Stimulated activated CD8-positive, alpha-beta memory T cell treated with anti-CD3 and anti-CD28 coated beads, Interleukin-12 subunit alpha, Interleukin-12 subunit beta, amount 100 ng/mL, for 24 hours (primary cell): ENCODE results near the gene TP53I11.

Experiments used
- DNase-seq: peaks from one replicate; pipeline ENCODE4 v3.0.0-alpha.2; 2020; ENCODE audit errors: extremely low read depth

The TP53I11 gene

DNA sequence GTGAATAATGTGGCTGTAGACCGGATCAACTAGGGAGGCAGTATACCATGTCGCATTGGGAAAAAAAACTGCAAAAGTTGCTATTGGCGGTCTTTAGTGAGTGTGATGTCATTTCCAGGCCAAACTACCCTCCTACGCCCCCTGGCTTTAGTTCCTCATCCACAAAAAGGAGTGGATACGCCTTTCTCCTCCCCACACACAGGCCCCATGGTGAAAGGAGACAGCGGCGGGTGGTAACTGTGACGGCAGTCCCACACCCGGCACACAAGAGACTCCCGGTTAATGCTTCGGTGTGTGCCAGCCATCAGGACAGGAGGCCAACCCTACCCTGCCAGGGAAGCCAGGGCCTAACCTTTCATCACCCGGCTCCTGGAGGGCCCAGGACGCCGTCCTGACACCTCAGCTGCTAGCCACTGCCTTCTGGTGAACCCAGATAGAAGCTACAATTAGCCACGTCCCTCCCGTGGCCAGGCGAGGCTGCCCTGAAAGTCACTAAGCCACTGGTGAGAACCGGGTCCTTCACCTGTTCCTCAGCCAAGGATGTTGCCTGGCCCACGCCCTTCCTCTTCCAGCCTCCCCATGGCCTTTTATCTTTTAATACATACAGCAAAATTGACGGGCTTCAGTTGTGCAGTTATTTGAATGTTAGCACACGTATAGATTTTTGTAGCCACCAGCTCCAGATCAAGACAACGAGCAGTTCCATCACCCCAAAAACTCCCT is 10.8 kb downstream of the TP53I11 start:
- DNase-seq: no peak

DNA sequence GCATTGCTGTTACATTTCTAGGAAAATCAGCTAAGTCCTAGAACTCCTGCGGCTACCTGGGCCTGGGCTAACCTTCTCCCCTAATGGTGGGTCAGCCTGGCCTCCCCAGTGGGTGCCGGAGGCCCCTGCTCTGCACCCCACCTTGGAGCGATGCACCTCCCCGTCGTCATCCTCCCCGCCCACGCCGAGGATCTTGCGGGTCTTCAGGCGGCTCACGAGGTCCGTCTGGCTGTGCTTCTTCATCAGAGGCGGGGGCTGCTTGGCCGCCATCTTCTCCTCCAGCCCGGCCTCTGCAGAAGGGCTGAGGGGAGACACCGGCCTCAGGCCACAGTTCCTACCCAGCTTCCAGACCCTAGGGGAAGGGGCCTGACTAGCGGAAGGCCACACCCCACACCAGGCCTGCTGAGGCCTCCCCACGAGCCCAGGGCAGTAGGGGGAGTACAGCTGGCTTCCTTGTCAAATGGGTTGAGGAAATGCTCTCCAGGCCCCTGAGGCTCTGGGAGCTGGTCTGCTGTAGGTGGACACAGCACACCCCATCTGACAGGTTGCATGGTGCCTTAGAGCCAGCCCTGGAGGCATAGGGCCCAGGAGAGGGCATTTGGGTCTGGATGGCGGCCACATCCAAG is 12.5 kb downstream of the TP53I11 start:
- no peak for DNase-seq

DNA sequence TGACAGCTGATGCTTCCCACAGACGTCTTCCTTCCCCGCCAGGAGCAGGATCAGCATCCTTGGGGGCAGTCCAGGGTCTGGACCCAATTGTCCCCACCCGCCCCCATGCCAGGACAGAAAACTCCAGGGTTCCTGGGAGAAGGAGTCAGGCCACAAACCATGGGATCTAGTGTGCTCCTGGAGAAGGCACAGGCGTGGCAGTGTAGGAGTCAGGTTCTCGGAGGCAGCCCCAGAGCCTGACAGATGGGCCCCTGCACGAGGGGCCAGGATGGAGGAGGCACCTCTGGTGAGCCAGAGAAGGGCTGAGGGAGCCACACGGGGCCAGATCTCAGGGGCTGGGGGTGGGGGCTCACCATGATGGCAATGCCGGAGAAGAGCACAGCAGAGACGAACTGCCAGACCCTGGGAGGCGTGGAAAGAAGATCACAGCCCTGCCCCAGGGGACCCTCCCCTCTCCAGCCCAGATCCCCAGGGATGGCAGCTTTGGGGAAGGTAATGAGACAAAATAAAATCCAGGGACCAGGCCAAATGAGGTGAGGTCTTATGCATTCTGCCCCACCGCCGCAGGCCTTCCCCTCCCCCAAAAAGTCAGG is 13.6 kb downstream of the TP53I11 start:
- no peak for DNase-seq

DNA sequence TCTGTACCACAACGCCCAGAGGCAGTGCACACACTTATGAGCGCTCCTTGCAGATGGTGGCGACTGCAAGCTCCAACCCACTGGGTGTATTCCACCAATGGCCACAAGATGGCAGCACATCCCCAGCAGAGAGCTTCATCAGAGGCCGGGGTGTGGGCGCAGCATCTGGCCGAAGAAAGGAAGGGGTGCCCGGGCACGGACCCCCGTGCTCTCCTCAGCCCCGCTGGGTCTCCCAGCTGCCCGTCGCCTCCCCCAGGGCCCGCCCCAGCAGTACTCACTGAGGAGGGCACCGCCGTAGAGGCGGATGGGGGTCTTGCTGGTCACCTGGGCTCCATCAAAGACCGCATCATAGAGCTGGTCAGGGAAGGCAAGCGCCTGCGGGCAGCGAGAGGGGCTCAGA is 14.2 kb downstream of the TP53I11 start:
- DNase-seq: peak; percentile 53

DNA sequence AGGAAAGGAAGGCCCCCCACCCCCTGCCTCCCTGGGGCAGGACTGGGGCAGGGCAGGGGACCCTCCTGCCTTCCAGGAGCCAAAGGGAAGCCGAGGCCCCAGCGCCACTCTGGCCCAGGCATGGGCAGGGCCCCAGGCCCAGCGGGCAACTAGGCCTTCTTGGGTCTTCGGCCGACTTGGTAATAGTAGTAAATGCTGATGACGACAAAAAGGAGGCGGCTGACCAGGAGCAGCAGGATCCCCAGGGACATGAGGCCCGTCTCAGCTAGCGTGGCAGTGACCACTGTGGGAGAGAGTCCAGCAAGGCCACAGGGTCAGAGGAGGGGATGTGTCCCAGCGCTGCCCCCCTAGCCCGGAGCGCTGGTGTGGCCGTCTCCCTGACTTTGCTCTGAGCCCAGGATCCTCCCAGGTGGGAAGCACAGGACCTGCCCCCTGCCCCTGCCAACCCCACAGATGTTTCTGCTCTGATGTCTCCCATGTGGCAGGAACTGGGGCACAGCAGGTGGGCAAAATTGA is 15.9 kb downstream of the TP53I11 start:
- DNase-seq: no peak

DNA sequence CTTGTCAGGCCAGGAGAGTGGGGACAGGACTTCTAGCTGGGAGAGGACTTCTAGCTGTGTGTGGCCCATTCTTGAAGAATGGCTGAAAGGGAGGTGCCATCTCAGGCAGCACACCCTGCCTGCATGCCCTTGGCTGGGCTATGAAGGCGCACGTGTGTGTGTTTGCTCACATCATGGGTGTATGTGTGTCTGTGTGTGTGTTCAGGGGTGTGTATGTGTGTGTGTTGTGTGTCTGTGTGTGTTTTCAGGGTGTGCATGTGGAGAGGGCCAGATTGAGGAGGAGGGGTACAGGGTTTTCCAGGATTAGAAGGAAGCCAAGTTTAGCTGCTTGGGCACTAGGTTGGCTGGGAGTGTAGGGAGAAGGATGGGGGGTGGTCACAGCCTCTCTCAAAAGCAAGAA is 16.6 kb downstream of the TP53I11 start:
- DNase-seq: no peak

DNA sequence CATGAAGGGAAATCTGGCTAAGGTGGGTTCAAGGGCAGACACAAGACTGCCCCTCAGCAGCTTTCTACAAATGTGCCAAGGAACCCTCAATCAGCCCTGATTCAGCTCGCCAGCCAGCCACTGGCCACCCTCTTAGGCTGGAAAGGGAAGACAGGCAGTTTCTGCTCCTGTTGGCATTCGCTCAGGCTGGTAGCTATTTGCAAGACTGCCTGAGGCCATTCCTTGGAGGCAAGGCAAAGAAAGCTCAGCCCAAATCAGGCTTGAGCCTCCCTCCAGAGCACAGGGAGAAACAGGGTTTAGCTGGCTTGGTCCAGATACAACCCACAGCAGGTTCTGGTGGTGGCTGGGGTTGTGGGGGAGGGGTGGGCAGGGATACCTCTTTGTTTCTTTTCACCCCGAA is 19.2 kb downstream of the TP53I11 start:
- no peak for DNase-seq

DNA sequence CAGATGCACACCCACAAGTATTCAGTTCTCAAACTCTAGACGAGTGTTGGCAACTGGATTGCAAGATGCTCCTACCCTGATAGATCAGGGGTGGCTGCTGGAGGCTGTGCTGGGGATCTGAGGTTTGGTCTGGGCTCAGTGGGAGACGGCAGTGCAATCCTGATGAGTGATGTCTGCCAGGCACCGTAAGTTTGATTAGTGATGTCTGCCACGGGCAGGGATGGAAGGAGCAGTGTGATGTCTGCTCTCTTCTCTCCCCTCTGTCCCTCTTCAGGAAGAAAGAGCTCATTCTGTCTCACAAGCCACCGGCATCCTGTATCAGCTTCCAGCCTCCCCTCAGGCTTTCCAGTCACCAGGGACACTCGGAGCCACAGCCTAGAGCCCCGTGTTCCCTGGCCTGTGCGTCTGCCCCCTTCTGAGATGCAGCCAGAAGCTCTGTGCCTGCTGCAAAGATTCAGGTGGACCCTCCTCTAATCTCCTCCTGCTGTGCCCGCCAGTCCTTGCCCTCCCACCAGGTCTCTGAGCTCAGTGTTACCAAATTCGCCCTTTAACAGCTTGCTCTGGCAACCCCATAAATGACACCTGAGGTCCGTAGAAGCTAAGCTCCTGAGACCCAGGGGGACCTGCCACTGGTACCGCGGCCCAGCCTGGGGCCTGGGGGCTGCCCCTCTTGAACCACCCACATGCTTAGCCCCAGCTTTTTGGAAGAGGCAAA is 19.9 kb downstream of the TP53I11 start:
- no peak for DNase-seq

DNA sequence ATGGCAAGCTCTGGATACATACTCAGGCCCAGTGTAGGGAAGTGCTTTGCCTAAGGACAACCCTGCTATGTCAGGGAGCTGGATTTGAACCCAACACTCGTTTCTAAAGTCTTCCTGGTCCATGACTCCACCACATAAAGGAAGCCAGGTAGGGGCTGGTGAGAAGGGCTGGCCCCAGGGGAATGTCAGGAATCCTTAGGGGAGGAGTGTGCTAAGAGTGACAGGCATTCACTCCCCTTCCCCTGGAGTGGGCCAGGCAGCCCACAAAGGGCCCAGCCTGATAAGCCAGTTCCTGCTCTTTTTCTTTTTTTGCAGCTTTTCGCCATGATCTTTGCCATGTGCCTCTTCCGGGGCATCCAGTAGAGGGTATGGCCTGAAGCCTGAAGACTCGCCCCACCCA is 21.9 kb downstream of the TP53I11 start:
- DNase-seq: no peak

DNA sequence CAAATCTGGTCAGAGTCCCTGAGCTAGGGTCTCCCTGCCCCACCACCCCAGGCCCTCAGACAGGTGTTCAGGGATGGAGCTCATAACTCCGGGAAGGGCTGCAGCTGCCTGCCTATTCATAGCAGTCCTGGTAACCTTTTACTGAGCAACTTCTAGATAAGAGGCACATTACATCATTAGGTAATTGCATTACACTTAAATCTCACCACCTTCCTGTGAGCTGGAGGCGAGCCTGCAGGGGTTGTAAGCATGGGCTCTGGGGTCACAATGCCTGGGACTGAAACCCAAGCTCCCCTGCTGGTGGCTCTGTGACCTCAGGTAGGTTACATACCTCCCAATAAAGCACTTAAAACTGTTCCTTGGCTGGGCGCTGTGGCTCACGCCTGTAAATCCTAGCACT is 22.5 kb downstream of the TP53I11 start:
- no peak for DNase-seq

DNA sequence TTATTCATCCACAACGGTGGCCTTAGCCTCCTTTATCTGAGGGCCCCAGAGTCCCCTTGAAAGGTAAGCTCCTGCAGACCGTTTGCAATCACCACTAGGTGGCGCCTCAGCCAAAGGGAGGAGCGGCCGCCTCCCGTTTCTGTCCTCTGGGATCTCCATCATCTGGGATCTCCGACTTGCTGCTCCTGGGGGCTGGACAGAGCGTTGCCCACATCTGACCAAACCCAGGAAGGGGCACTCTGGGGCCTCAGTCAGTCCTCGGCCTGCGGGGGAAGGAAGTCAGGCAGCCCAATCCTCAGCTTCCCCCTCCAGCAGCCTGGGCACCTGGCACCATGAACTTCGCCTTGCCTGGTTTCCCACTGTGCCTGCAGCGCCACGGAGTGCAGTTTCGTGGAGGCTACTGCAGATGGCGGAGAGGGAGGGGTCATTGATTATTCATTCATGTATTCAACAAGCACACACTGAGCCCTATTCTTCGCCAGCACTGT is 23.5 kb downstream of the TP53I11 start:
- DNase-seq: no peak

DNA sequence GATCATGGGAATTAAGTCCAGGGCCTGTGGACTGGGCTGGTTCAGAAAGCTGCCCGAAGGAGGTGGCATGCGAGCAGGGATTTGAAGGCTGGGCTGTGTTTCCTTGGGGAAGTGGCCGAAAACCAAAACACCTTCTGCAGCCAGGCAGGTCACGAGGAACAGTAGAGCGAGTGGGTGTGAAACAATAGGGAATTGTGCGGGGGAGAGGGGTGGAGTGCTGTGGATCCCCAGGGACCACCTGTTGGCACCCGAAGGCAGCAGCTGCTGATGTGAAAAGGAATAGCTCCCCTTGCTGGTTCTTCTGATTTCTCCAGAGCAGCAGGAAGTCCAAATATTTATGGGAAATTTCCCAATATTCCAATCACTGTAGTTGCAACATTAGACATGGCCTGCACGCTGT is 24.6 kb downstream of the TP53I11 start:
- DNase-seq: no peak

DNA sequence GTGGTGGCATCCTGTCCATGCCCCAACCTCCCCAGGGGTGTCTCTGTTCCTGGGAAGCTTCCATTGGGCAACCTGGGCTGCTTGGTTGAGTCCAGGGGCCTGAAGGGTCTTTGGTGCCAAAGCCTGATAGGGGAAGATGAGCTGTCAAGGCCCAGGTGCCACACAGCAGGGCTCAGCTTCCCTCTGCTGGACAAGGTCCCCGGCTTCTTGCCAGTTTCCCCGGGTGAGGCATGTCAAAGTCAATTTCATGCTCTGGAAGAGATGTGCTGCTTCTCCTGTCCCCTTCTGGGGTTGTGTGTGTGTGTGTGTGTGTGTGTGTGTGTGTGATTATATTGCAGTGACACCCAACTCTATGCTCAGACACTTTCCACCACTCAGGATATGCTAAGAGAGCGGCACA is 26.9 kb downstream of the TP53I11 start:
- DNase-seq: no peak

DNA sequence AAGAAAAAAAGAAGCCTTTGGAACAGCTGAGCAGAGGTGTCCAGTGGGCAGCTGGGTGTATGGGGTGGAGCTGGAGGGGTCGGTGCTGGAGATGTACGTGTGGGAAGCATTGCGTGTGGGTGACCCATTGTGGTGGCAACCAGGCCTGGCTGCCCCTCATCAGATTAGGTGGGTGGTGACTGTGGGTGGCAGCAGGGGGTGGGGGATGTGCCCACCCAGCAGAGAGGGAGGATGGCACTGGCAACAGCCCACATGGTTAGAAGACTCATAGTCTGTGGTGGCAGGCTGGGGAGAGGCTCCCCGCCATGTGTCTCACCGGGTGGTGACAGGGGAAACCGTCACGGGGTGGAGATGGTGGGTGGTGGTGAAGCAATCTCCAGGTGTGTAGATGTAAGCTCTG is 27.6 kb downstream of the TP53I11 start:
- no peak for DNase-seq

DNA sequence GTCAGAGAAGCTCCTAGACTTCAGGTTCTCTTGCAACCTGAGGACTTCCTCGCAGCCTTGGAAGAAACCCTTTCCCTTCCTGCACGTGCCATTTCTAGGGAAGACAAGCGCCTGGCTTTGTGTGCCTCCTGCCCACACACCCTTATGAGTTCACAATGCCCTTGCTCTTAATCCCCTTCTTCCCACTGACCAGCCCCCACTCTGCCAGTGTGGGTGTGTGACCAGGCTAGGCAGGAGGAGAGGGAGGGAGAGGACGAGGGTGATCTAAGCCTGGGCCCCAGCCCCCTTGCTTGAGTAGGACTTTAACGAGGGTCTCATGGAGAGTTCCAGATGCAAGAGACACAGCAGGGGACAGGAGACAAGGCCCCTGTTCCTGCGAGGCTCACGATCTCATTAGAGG is 30.2 kb downstream of the TP53I11 start:
- DNase-seq: no peak

DNA sequence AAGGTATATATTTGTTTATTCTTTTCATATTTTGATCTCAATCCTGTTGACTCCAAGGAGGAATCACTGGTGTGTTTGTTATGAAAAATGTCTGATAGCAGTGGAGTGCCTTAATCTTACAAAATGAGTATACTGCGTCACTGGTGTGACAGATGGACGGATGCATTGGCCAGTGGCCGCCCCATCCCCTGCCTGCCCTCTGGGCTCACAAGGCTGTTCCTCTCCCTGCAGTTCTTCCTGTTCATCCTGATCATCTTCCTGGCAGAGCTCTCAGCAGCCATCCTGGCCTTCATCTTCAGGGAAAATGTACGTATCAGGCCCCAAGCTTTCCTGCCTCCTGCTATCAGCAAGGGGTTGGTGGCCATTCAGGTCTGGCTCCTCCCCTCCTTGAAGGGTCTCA is 32.9 kb downstream of the TP53I11 start:
- DNase-seq: no peak

DNA sequence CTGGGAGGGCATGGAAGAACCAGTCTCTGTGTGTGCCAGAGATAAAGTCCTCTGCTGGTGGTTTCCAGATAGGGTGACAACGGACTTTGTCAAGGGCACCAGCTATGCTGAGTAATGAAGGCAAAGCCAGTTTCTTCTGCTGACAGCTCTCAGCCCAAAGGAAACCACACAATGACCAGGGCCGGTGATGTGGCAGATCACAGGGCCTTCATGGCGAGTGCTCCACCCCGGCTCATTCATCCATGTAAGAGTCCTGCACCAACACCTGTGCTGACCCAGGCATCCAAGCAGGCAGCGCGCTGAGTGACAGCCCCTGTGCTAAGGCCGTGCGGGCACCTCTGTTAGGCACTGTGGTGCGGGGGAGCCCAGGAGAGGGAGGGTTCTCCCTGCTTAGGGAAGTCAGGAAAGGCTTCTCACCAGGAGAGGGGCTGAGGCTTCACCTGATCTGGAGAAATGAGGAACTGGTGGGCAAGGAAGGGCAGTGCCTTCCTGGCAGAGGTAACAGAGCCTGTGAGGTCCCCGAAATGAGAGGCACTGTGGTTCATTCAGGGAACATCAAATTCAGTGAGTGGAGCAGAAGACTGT is 33.8 kb downstream of the TP53I11 start:
- no peak for DNase-seq

DNA sequence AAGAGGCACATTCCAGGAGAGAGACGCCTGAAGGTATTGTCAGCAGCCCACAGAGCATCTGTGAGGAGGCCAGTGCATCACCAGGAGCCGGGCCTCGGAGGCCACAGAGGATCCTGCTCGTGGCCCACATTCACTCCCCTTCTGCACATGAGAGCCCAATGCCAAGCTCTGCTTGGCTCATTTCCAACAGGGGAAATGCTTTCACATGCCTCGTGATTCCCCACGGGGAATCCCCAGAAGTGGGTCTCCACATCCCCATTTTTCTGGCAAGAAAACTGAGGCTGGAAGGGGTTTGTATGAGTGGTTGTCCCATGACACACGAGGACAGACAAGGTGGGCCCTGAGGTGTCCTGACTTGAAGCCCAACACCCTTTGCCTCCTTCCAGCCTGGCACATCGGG is 34.4 kb downstream of the TP53I11 start:
- DNase-seq: no peak

DNA sequence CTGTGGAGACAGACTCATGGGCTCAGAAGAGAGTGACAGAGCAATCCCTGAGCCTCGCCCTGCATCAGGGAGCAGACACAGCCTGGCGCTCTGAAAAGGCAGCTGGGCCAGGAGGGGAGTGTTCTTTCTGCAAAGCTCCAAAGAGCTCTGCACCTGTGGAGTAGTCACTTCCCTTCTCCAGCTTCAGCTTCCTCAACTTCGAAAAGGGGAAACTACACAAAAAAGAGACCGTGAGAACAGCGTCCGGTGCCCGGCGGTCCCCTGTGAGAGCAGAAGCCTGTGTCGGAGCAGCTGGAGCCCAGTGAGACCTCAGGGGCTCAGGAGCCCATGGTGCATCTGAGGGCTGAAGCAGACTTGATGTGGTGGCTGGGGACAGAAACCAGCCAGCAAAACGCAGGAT is 35.1 kb downstream of the TP53I11 start:
- DNase-seq: no peak

DNA sequence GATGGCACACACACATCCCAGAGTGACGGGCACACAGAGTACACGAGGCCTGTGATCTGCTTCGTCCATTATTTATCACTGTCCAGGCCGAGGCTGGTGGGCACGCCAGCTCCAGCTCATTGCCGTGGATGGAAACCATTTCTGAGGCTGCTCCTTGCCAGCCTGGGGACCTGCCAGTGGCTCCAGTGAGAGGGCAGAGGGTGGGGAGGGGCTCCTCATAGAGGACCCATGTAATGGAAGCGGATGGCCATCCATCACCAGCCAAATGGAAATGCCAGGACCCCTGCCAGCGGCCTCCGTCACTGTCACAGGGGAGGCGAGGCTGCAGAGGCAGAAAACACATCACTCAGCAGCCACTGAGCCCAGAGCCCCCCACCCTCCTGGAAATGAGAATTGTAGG is 35.7 kb downstream of the TP53I11 start:
- DNase-seq: no peak

DNA sequence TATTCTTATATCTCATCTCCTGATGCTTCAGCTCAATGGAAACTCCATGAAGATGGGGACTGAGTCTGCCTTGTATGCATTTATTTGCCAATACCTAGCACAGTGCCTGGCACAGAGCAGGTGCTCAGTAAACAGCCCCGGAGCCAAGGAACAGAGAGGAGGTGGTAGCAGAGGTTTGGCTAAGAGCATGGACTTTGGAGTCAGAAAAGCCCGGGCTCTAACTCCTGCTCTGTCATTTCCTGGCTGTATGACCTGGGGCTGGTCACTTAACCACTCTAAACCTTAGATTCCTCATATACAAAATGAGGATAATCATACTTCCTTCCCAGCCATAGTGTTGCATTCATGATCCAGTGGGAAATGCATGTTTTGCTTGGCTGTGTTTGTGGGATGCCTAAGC is 36.6 kb downstream of the TP53I11 start:
- DNase-seq: no peak

DNA sequence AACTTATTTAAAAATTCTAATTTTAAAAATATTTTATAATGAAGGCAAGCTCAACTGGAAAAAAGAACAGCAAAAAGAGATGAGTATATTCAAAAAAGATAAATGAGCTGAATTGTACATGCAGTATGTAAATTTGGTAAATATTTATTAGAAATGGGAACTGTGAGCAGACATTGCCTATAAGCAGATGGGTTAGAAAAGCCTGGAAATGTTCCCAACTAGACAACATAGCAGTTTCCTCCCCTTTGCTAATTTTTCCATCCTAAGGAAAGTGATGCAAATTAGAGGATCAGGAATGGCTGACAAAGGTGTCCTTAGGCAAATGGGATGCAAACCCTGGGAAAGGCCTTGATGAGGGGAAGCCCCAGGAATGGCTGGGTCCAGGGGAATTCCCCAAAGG is 37.2 kb downstream of the TP53I11 start:
- no peak for DNase-seq
